ENCODE results near the gene PRRT3.
A peak's percentile ranks its signal among the peaks of the same experiment; 100 is the strongest.

Gene PRRT3

GRCh38 chr3:9933561-9934234 lies 18.5 kb downstream of the PRRT3 start, which contains the start of gene CRELD1:
TSS of gene CRELD1 (plus strand) at chr3:9933834. CDS start at chr3:9934439, 605 bp downstream.
- TF ChIP-seq CTCF (IDR thresholded peaks at IDR 0.05; ENCODE audit: insufficient read depth, missing control alignments): no peak
- peak; percentile 57 for DNase-seq (ENCODE audit: insufficient read length, low spot score)
- no peak for FAIRE-seq

GRCh38 chr3:9932843-9933560 lies 19.2 kb downstream of the PRRT3 start:
- no peak for FAIRE-seq
- DNase-seq (ENCODE audit: insufficient read length, low spot score): no peak

GRCh38 chr3:9932535-9932842 lies 19.7 kb downstream of the PRRT3 start:
- no peak for DNase-seq (ENCODE audit: insufficient read length, low spot score)
- TF ChIP-seq CTCF (IDR thresholded peaks at IDR 0.05; ENCODE audit: insufficient read depth, missing control alignments): no peak
- no peak for FAIRE-seq

More at GRCh38 chr3:9932843-9933560, 19.2 kb downstream of the PRRT3 start:
- peak; percentile 47 for TF ChIP-seq CTCF (IDR thresholded peaks at IDR 0.05; ENCODE audit: insufficient read depth, missing control alignments)

GRCh38 chr3:9930804-9931418 lies 21.3 kb downstream of the PRRT3 start:
- no peak for DNase-seq (ENCODE audit: insufficient read length, low spot score)
- no peak for FAIRE-seq
- peak; percentile 9 for TF ChIP-seq CTCF (IDR thresholded peaks at IDR 0.05; ENCODE audit: insufficient read depth, missing control alignments)

- TF ChIP-seq CTCF (IDR thresholded peaks at IDR 0.05; ENCODE audit: insufficient read depth, missing control alignments): no peak
- no peak for DNase-seq (ENCODE audit: insufficient read length, low spot score)
- no peak for FAIRE-seq
Measured at GRCh38 chr3:9928158-9928557, 24.1 kb downstream of the PRRT3 start.

GRCh38 chr3:9918261-9919038 lies 33.8 kb downstream of the PRRT3 start:
- no peak for FAIRE-seq
- no peak for DNase-seq (ENCODE audit: insufficient read length, low spot score)

More at GRCh38 chr3:9918261-9919038, 33.8 kb downstream of the PRRT3 start:
- TF ChIP-seq CTCF (IDR thresholded peaks at IDR 0.05; ENCODE audit: insufficient read depth, missing control alignments): no peak
